ENCODE results near the gene GAST.

Gene GAST

DNA sequence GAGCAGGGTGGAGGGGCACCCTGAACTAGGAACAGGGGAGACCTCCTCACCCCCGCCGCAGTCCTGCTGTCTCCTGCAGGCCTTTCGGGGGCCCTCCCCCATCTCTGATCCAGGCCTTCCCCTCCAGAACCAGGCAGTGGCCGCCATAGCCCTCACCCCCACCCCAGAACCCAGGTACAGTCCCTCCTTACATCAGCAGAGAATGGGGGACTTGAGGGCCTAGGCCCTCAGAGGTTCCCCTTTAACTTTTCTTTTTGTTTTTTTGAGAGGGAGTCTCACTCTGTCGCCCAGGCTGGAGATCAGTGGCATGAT lies 26.6 kb downstream of the GAST start:
- no peak for DNase-seq (ENCODE audit: low read depth in 2 of 3, low spot score in 2 of 3)

DNA sequence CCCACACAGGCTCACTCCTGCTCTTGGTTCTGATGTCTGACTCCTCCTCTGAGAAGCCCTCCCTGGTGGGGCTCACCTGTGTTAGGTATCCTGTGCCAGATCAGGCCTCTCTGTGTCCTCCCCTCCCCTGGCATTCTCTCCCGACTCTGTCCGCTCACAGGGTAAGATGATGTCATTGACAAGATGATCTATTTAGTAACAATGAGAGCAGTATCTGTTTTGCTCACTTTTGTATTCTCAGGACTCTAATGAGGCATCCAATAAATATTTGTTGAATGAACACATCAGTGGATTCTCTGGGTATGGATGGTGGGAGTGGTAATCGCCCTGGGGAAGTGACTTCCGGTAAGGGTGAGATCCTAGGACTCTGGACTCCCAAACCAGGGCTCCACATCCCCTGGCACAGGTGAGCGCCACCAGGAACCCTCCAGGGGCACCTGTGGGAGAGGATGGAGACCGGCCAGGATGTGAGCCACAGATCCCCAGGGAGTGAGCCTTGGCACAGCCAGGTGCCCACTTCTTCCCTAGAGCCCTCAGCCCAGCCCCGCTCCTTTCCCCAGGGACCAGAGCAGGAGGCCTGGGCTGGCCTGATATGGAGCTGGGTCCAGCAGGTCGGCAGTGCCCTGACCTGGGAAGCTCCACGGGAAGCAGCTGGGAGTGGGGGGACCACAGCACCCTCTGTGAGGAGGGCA lies 27.7 kb downstream of the GAST start:
- no peak for DNase-seq (ENCODE audit: low read depth in 2 of 3, low spot score in 2 of 3)

DNA sequence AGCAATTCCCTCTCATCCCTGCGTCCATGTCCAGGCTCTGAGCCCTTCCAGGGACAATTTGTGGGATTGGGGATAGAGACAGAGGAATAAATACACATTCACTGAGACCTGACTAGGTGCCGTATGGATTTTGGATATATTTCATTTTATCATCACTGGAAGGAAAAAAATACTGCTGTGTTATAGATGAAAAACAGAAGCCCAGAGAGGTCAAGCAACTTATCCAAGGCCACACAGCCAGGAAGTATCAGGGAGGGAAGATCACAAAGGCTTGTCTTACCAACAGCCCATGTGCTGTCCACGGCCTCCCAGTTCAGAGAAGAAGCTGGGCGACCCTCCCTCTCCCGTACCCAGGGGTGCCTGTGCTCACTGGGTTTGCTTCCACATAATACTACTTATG lies 28.4 kb downstream of the GAST start:
- no peak for DNase-seq (ENCODE audit: low read depth in 2 of 3, low spot score in 2 of 3)

DNA sequence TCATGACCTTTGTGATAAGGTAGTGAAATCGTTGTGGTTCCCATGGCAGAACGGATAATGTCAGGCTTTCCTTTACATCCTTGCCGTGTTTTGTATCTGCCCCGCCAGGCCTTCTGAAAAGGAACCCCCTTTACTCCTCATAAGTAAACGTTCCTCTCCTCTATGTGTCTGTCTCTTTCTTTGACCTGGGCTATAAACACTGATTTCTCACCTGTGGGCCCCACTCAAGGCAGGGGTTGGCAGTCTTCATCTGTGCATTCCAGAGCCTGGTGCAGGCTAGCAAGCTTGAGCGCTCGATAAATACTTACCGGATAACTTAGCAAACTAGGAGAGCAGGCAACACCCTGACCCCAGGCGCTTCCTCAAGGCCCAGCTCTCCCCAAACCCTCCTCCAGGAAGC lies 29.6 kb downstream of the GAST start:
- no peak for DNase-seq (ENCODE audit: low read depth in 2 of 3, low spot score in 2 of 3)

DNA sequence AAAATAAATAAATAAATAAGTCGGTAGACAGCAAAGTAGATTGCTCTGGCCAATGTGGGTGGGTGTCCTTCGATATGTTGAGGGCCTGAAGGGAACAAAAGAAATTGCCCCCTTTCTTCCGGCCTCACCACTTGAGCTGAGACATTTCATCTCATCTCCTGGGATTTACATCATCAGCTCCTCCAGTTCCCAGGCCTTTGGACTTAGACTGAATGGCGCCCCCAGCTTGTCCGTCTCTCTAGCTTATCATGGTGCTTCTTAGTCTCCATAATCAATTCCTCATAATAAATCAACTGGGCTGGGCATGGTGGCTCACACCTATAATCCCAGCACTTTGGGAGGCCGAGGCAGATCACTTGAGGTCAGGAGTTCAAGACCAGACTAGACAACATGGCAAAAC lies 36.1 kb downstream of the GAST start:
- no peak for DNase-seq (ENCODE audit: low read depth in 2 of 3, low spot score in 2 of 3)

DNA sequence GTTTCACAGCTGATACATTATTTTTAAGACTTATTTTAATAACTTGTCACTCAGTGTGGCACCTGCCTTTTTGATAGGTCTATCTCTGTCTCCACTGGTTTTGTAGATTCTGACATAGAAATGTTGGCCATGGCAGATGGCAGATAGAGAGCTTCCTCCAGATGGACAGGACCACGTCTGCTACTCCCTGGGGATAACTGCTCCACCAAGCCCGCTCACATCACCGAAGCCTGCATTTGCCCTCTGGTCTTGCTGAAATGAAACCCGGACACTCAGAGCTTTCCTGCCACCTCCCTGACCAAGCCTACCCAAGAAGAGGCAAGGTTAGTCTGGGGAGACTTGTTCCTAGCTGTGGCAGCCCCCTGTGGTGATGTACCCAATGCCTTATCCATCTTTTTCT lies 38.7 kb downstream of the GAST start:
- no peak for DNase-seq (ENCODE audit: low read depth in 2 of 3, low spot score in 2 of 3)

DNA sequence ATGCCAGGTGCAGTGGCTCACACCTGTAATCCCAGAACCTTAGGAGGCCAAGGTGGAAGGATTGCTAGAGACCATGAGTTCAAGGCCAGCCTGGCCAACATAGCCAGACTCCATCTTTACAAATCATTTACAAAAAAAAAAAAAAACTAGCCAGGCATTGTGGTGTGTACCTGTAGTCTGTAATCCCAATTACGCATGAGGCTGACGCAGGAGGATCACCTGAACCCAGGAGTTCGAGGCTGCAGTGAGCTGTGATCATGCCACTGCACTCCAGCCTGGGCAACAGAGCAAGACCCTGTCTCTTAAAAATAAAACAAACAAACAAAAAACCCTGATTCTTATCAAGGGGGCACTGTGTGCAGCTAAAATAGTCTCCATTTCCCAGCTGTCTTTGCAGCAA lies 39.2 kb downstream of the GAST start:
- no peak for DNase-seq (ENCODE audit: low read depth in 2 of 3, low spot score in 2 of 3)

DNA sequence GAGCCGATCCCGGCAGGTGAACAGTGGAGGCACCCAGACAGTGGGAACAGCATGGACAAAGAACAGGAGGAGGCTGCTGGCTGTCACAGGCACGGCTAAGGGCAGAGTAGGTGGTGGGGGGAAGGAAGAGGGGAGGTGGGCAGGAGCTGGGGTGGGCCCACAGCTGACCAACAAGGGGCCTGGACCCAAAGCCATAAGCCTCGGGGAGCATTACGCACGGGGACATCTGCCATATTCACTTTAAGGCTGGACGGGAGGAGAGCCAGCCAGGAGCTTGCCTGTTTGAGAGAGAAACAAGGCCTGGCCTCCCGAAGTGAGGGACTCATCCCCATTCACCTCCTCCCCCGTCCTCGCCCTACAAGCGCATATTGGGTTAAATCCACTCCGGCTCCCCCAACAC lies 41.9 kb downstream of the GAST start:
- no peak for DNase-seq (ENCODE audit: low read depth in 2 of 3, low spot score in 2 of 3)

DNA sequence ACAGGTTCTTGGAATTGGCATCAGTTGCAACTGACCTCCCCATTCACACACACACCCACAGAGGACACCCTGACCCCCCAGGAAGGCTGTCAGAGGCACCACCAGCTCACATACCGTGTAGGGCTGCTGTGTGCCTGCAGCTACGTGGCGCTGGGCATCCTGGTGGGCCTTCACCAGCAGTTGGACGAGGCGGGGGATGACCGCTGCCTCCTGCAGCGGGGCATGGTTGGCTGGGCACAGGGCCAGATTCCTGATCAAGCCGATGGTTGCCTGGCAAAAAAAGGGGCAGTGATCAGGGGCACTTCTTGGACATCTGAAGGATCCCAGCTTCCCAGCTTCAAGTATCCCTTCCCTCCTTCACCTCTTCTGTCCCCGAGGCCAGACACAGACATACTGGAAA lies 46.5 kb downstream of the GAST start:
- no peak for DNase-seq (ENCODE audit: low read depth in 2 of 3, low spot score in 2 of 3)

DNA sequence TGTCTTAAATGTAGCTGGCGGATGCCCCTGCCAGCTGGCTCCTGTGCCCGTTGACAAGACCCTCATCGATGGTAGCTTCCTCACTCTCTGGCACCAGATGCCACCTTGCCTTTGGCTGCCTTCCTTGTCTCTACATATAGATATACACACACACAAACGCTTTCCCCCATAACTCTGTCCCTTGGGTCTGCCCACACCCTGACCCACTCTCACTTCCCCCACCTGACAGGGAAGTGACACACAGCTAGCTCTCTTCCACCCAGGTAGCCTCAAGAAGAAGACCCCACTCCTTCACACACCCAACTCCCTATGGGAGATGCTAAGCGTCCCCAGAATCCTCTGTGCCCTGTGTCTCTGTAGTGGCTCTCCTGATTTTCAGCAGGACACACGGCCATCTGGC lies 48.7 kb downstream of the GAST start:
- DNase-seq (ENCODE audit: low read depth in 2 of 3, low spot score in 2 of 3), result no peak

DNA sequence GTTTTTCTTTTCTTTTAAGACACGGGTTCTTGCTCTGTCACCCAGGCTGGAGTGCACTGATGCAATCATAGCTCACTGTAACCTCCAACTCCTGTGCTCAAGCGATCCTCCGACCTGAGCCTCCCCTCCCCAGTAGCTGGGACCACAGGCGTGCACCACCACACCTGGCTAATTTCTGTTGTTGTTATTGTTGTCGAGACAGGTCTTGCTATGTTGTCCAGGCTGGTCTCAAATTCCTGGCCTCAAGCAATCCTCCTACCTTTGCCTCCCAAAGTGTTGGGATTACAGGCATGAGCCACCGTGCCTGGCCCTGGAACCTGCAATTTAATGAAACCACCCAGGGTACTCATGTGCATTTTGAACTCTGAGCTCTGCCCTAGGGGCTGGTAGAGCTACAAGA lies 50.3 kb downstream of the GAST start:
- DNase-seq (ENCODE audit: low read depth in 2 of 3, low spot score in 2 of 3), result no peak

DNA sequence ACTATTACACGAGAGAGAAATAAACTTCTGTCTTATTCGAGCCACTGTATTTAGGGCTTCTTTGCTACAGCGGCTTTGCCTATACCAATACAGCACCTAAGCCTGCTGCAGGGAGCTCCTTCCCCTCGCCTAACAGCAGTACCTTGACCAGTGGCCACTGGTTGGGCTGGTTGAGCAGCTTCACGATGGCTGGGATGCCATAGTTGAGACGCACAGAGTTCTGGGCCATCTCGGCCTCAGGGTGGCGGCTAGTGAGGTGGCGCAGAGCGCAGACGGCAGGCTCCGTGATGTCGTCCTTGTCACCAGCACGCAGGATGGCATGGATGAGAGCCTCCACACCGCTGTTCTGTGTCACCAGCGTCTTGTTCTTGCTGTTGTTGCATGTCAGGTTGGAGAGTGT lies 50.7 kb downstream of the GAST start:
- DNase-seq (ENCODE audit: low read depth in 2 of 3, low spot score in 2 of 3), result no peak

DNA sequence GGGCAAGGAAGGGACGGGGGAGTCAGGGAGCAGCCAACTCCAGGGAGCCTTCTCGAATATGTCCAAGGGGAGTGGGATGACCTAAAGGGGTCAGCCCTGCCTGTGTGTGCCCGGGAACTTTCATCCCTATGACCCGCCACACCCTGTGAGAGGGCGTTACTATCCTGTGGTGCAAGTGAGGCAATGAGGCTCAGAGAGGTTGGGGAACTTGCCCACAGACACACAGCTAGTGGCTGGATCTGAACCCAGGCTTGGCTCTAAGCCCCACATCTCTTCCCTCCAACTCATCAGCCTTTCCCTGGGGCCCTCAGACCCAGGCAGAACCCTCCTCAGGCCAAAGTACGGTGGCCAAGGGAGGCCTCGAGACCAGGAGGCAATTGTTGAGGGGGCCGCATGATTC lies 51.2 kb downstream of the GAST start:
- DNase-seq (ENCODE audit: low read depth in 2 of 3, low spot score in 2 of 3), result no peak
